ENCODE data around the gene GNA15.

The GNA15 gene

DNA sequence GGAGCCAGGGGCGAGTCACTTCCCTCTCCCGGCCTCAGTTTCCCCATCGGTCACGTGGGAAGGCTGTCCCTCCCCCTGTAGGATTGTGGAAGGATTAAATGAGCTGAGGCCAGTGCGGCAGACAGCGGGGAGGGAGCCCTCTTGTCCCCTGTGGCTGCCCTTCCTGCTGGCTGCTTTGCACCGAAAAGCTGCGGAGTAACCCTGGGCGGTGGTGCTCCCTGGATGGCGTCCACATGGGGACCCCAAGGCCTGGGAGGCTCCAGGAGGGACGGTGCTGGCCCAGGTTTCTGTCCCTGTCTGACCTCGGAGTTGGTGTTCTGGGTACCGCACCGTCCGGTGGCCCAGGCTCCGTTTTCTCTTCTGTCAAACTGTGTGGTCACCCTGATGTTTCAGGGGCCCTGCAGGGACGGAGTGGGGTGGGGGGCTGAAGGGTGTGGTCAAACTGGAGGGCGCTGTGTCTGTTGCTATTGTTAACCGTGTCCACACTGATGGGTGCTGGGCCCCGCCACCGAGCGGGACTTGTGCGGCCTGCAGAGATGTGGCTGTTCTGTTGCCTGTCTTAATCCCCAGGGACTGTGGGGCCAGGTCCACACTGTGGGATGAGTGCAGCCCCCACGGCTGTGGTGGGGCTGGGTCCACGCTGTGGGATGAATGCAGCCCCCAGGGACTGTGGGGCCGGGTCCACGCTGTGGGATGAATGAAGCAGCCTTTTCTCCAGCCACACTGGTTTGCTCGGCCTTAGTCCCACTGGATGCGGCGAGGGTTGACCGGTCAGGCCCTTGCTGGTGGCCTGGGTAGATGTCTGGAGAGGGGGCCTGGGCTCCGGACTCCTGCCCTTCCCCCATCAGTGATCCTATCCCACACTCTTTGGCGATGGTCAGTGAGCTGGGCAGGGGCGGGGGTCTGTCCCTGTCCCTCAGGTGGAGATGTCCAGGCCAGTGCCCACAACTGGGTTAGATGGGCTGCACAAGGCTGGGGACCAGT is 34.8 kb upstream of the GNA15 start:
- no peaks in the 10 kb centered on the region for H4K20me1 ChIP-seq (ENCODE audit: insufficient read depth, low read length)
- no peaks in the 10 kb centered on the region for H3K27me3 ChIP-seq (ENCODE audit: low read depth, low read length)
- no peak overlapping the region for H2AFZ ChIP-seq (ENCODE audit: low read depth, low read length)
- H3K27ac ChIP-seq (ENCODE audit: low read length): no peak overlapping the region
- no peaks in the 10 kb centered on the region for H3K9me3 ChIP-seq (ENCODE audit: insufficient read depth, low read length)
- no peak overlapping the region for H3K4me3 ChIP-seq (ENCODE audit: low read length)
- H3K79me2 ChIP-seq (ENCODE audit: low read length): no peaks in the 10 kb centered on the region
- peaks cover 9% of the 10 kb centered on the region for H3K4me1 ChIP-seq (ENCODE audit: low read length)
- H3K36me3 ChIP-seq (replicated peaks; ENCODE audit: low read depth, low read length): no peaks in the 10 kb centered on the region
- no peak overlapping the region for H3K9ac ChIP-seq (ENCODE audit: low read length)
- TF ChIP-seq, protein P1, sequence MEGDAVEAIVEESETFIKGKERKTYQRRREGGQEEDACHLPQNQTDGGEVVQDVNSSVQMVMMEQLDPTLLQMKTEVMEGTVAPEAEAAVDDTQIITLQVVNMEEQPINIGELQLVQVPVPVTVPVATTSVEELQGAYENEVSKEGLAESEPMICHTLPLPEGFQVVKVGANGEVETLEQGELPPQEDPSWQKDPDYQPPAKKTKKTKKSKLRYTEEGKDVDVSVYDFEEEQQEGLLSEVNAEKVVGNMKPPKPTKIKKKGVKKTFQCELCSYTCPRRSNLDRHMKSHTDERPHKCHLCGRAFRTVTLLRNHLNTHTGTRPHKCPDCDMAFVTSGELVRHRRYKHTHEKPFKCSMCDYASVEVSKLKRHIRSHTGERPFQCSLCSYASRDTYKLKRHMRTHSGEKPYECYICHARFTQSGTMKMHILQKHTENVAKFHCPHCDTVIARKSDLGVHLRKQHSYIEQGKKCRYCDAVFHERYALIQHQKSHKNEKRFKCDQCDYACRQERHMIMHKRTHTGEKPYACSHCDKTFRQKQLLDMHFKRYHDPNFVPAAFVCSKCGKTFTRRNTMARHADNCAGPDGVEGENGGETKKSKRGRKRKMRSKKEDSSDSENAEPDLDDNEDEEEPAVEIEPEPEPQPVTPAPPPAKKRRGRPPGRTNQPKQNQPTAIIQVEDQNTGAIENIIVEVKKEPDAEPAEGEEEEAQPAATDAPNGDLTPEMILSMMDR (IDR thresholded peaks at IDR 0.05; ENCODE audit: low read depth, low read length): no peak
- no peak for TF ChIP-seq EZH2phosphoT487 (IDR thresholded peaks at IDR 0.05; ENCODE audit: low read depth)
- H3K4me2 ChIP-seq (ENCODE audit: low read length): no peak overlapping the region

DNA sequence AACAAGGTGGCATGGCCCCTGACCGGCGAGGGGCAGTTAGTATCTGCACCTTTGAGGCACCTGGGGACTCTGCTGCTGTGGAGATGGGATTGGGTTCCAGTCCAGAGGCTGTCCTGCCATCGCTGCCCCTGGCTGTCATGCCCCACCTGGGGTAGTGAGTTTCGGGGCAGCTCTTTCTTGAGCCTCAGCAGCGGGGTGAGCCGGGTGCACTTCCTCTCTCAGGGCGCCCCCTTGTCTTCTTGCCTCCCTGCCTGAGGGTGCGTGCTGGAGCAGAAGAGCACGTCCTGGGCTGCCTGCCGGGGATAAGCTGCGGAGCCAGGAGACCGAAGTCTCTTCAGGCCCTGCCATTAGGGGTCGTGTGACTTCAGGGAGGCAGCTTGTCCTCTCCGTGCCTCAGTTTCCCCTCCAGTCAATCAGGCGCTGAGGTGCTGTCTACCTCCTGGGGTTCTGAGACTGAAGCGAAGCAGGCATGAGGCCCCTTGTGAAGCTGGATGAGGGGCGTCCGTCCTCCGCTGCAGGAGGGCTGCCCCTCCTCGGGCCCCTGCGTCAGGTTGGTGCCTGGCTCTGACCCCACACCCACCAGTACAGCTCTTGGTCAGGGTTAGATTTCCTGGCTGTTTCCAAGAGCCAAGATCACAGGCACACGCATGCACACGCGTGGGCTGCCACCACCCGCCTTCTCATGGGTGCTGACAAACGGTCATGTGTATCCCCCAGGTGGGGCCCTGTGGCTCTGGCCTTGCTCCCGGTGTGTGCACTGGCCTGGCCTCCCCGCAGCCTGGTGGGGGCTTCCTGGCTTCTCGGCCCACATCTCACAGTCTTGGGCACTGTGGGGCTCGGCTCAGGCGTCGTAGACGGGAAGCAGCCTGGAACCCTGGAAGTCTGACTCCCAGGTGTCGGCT is 33.3 kb upstream of the GNA15 start:
- Histone ChIP-seq H3K4me1 (ENCODE audit: low read length) (peaks cover 9% of the 10 kb centered on the region), H3K27me3 (ENCODE audit: low read depth, low read length) (no peaks in the 10 kb centered on the region), H4K20me1 (ENCODE audit: insufficient read depth, low read length) (no peaks in the 10 kb centered on the region), H2AFZ (ENCODE audit: low read depth, low read length) (no peak overlapping the region), H3K36me3 (replicated peaks; ENCODE audit: low read depth, low read length) (no peaks in the 10 kb centered on the region), H3K27ac (ENCODE audit: low read length) (no peak overlapping the region), H3K9me3 (ENCODE audit: insufficient read depth, low read length) (no peaks in the 10 kb centered on the region), H3K9ac (ENCODE audit: low read length) (no peak overlapping the region), H3K4me2 (ENCODE audit: low read length) (no peak overlapping the region), H3K79me2 (ENCODE audit: low read length) (no peaks in the 10 kb centered on the region), H3K4me3 (ENCODE audit: low read length) (no peak overlapping the region)
- TF ChIP-seq EZH2phosphoT487 (IDR thresholded peaks at IDR 0.05; ENCODE audit: low read depth): no peak
- TF ChIP-seq, protein P1 (IDR thresholded peaks at IDR 0.05; ENCODE audit: low read depth, low read length): no peak

DNA sequence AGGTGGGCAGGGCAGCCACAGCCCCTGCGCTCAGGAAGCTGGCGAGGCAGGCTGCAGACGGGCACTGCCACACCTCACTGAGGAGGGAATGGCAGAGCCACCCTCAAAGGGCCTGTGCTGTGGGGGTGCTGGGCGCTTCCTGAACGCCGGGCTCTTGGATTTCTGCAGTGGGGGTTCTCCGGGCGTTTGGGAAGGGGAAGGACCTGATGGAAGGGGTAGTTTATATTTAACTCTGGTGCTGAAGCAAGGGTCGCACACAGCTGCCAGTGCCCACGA is 31.2 kb upstream of the GNA15 start:
- Histone ChIP-seq H3K4me3 (ENCODE audit: low read length) (no peak overlapping the region), H3K9me3 (ENCODE audit: insufficient read depth, low read length) (no peaks in the 10 kb centered on the region), H2AFZ (ENCODE audit: low read depth, low read length) (no peak overlapping the region), H3K4me1 (ENCODE audit: low read length) (peaks cover 9% of the 10 kb centered on the region), H3K27me3 (ENCODE audit: low read depth, low read length) (no peaks in the 10 kb centered on the region), H3K9ac (ENCODE audit: low read length) (no peak overlapping the region), H3K79me2 (ENCODE audit: low read length) (no peaks in the 10 kb centered on the region), H3K36me3 (replicated peaks; ENCODE audit: low read depth, low read length) (no peaks in the 10 kb centered on the region), H4K20me1 (ENCODE audit: insufficient read depth, low read length) (no peaks in the 10 kb centered on the region), H3K4me2 (ENCODE audit: low read length) (no peak overlapping the region), H3K27ac (ENCODE audit: low read length) (no peak overlapping the region)
- no peak for TF ChIP-seq EZH2phosphoT487 (IDR thresholded peaks at IDR 0.05; ENCODE audit: low read depth)
- TF ChIP-seq, protein P1 (IDR thresholded peaks at IDR 0.05; ENCODE audit: low read depth, low read length): no peak

Data from OCI-LY3 (cell line).